GM19455 (cell line): Measurements from ENCODE around the gene KLK4.
"Not testable (repeated sequence)": the region's sequence is repeated elsewhere in the genome, so short reads cannot be mapped to it uniquely, and the experiment has no call there.

Experiments
- ATAC-seq: cut with Tn5 transposase; IDR thresholded peaks from one replicate; pipeline ENCODE4 v1.9.1; 2021; ENCODE audit not compliant: unreplicated experiment

Gene KLK4

DNA sequence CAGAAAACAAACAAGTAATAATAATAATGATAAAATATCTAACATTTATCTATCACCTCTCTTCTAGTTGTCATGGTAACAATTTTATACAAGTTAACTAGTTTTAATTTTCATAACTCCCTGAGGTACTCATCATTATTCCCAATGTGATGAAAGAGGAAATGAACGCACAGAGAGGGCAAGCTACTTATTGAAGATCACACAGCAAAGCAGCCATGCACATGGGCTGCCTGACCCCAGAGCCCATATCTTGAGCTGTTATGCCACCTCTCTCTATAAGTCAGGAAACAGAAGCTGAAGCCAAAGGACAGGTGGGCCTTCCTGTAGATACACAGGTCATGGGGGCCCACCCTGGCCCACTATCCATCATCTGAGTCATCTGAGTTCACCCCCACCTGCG is 4.9 kb upstream of the KLK4 start:
- no peak for ATAC-seq

DNA sequence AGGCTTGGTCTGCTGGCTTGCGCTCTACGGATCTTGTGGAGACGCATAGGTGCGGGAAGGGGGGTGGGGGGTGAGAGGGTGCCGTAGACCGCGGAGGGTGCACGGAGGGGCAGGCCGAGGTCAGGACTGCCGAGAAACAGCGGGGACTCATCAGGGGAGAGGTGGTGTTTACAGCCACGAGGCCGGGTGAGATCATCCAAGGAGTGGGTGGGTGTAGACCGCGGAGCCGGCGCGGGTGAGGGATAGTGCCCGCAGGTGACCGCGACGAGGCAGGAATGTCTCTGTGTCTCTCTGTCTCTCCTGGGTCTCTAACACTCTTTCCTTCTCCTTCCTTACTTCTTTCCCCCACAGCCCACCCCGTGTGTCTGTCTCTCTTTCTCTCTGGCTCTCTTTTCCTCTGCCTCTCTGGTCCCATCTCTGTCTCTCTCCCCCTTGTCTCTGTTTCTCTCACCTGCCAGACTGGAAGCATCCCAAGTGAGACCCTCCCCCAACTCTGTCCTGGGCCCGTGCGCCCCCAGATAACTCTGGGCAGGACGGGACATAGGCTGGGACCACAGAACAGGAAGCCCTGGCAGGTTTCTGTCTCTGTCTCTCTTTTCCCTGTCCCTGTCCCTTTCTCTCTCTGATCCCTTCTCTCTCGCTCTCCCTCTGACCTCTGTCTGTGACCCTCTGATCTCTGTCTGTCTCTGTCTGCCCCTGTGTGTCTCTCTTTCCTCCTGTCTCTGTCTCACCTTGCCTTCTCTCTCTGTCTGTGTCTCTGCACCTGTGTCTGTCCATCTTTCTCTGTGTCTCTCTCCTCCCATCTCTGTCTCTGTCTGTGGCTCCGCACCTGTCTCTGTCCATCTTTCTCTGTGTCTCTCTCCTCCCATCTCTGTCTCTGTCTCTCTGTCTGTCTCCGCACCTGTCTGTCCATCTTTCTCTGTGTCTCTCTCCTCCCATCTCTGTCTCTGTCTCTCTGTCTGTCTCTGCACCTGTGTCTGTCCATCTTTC is 1.8 kb upstream of the KLK4 start:
- ATAC-seq, result no peak

DNA sequence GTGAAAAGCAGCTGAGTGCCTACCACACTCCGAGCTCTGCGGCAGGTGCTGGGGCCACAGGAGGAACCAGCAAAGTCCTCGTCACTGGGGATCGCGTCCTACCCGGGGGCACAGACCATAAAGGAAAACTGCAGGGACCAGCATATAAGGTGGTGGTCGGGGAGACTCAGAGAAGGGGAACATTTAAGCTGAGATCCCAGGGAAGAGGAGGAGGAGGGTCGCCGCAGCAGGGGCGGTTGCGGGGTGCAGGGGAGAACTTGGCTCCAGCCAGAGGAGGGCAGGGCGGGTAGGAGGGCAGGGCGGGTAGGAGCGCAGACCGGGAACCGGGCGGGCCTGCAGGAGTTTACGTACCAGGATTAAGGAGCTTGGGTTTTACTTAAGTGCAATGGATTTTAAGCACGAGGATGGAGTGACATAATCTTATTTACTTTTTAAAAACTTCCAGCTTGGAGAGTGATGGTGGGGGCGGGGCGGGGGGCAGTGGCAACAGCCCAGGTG is 956 bp upstream of the KLK4 start:
- no peak for ATAC-seq

DNA sequence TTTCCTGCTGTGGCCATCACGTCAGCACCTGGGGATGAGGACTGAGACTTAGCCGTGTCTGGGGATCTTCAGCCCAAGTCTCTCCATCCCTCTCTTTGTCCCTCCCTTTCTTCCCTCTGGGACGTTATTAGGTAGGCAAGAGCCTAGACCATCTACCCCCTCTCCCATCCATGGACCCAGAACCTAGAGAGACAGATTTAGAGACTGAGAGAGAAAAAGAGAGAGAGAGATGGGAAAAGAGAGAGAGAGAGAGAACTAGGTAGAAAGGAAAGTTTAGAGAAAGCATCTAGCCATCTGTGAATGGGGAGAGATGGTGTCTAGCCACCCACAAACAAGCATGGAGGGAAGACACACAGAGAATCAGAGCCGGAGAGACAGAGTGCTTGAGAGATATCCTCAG is 473 bp downstream of the KLK4 start:
- ATAC-seq, result no peak

DNA sequence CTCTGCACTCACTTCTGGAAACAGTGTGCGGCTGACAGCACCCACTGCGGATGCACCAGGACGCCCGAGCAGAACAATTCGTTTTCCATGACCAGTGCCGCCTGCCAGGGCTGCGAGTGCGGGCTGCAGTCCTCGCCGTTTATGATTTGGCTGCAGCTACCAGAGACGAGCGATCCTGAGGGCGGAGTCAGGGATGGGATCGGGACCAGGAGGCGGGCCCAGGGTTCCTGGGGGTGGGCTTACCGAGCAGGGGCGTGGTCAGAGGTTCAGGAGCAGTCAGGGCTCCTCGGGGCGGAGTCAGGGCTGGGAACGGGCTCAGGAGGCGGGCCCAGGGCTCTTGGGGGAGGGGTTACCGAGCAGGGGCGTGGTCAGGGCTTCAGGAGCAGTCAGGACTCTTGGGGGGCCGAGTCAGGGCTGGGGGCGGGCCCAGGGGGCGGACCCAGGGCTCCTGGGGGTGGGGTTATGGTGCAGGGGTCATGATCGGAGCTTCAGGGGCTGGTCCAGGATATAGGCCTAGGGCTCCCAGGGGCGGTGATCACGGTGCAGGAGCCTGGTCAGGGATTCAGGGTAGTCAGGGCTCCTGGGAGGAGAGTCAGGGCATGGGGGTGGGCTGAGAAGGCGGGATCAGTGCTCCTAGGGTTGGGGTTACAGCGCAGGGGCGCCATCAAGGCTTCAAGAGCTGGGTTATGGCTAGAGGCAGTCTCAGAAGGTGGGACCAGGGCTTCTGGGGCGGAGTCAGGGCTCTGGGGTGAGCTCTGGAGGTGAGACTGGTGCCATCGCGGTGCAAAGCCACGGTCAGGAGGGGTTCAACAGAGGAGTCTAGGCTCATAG is 1.7 kb downstream of the KLK4 start:
- no peak for ATAC-seq

DNA sequence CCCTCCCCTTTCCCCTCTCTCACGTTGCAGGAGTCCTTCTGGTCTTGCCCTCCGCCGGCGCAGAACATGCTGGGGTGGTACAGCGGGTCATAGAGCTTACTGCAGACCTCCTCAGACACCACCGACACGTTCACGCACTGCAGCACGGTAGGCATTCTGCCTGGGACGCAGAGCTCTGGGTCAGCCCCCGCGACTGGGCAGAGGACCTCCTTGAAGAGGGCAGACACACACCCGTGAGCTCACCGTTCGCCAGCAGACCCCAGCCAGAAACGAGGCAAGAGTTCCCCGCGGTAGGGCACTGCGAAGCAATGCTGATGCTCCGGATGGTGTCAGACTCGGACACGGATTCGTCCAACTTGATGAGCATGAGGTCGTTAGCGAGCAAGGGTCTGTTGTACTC is 2.9 kb downstream of the KLK4 start:
- ATAC-seq, result no peak

DNA sequence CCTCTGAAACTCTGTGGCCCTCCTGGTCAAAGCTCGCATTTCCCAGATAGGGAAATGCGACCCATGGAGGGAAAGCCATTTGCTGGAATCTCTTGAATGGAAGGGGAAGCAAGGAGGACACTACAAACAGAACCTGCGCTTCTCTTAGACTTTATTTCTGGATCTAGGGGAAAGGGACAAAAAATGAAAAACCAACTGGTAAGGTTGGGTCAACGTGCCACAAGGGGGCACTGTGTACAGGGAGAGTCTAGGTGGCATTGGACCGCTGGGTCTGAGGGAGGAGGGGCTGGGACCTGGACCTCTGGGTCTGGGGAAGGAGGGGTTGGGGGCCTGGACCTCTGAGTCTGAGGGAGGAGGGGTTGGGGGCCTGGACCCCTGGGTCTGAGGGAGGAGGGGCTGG is 5.0 kb downstream of the KLK4 start:
- ATAC-seq, result no peak

DNA sequence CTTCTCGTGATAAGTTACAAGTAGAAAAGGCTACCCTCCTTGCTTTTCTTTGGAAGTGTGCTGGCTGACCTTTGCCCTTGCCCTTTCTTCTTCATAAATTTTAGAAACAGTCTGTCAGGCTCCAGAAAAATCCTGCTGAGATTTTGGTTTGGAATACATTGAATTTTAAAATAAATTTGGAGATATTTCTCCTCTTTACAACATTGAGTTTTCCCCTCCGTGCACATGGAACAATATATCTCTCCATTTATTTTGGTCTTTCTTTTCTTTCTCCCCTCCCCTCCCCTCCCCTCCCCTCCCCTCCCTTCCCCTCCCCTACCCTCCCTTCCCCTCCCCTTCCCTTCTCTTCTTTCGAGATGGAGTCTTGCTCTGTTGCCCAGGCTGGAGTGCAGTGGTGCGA is 8.6 kb downstream of the KLK4 start:
- ATAC-seq, result no peak

DNA sequence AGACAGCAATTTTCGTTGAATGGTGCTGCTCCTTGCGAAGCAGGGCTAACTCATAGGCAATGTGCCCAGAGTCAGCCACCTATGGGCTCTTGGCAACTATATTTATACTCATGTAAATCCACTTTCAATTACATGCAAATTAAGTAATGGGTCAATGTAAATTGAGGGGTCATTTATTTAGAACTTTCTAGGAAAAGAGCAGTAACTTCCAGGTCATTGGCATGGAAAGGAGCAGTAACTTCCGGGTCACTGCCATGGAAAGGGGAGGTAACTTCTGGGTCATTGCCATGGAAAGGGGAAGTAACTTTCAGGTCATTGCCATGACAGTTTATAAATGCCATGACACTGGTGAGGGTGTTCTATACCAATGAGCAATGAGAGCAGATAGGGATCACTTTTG is 11.6 kb downstream of the KLK4 start:
- ATAC-seq, result no peak

DNA sequence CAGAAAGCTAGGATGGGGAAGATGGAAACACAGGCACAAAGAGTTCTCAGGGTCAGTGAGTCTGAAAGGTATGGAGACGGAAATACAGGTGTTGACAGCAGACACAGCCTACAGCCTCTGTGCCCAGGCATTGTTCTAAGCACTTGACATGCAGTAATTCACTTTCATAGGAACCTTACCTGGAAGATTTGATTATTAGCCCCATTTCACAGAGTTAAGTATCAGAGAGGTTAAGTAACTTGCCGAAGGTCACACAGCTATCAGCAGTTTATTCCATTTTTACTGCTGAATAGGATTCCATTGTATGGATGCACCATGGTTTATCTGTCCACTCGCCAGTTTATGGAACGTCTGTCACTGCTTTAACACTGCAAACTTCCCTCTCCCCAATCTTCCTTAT is 13.2 kb downstream of the KLK4 start:
- ATAC-seq, result no peak

DNA sequence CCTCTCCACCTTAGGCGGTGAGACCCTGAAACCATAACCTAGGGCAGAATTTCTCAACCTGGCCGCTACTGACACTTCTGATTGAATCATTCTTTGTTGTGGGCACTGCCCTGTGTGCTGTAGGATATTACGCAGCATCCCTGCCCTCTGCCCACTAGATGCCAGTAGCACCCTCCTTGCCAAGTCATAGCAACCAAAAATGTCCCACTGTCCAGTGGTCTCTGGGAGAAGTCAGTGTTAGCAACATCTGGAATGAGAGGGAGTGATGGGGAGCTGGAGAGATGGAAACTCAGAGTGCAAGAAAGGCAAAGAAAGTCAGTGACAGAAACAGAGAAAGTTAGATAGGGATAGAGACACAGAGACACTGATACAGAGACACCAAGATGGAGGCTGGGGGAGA is 13.6 kb downstream of the KLK4 start:
- ATAC-seq, result no peak

DNA sequence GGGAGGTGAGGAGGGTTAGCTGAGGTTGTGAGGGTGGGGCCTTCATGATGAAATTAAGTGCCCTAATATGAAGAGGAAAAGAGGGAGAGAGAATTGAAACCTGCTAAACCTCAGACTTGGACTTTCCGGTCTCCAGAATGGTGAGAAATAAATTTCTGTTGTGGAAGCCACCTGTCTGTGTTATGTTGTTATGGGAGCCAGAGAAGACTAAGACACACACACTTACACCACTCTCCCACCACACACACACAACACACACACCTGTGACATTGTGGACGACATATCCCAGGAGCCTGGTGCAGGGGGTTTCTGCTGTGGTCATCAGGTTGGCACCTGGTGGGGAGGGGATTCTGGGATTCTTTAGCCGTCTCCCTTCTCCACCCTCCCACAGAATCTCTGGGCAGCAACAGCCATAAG is 14.0 kb downstream of the KLK4 start:
- peak; percentile 14 for ATAC-seq

DNA sequence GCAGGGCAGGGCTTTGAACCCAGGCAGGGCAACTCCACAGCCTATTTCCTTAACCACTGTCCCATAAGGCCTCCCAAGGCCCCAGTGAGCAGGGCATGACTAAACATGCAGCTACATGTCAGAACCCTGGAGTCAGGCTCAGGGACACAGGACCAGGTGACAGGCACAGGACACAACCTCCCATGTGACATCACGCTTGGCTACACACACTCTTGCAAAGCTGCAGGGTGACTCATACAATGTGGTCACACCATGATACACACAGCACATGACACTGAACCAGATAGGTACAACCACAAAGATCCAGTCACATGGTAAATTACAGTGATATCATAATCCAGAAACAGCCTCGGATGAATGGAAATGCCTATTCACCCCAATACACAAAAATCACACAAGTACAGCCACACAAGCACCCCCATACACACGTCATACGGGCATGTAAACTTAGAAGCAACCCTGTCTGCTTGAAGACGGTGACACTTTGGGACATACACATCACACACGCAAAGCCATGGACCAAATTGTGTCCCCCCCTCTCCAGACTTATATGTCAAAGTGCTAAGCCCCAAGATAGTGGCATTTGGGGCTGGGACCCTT is 14.5 kb downstream of the KLK4 start:
- peak; percentile 83 for ATAC-seq

DNA sequence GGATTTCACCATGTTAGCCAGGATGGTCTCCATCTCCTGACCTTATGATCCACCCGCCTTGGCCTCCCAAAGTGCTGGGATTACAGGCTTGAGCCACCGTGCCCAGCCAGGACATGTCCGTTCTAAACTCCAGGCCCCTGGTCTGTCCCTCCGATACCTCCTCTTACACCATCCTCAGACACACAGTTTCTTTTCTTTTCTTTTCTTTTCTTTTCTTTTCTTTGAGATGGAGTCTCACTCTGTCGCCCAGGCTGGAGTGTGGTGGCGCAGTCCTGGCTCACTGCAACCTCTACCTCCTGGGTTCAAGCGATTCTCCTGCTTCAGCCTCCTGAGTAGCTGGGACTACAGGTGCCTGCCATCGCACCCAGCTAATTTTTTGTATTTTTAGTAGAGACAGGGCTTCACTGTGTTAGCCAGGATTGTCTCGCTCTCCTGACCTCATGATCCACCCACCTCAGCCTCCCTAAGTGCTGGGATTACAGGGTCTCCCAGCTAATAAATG is 15.1 kb downstream of the KLK4 start:
- not testable (repeated sequence) for ATAC-seq

DNA sequence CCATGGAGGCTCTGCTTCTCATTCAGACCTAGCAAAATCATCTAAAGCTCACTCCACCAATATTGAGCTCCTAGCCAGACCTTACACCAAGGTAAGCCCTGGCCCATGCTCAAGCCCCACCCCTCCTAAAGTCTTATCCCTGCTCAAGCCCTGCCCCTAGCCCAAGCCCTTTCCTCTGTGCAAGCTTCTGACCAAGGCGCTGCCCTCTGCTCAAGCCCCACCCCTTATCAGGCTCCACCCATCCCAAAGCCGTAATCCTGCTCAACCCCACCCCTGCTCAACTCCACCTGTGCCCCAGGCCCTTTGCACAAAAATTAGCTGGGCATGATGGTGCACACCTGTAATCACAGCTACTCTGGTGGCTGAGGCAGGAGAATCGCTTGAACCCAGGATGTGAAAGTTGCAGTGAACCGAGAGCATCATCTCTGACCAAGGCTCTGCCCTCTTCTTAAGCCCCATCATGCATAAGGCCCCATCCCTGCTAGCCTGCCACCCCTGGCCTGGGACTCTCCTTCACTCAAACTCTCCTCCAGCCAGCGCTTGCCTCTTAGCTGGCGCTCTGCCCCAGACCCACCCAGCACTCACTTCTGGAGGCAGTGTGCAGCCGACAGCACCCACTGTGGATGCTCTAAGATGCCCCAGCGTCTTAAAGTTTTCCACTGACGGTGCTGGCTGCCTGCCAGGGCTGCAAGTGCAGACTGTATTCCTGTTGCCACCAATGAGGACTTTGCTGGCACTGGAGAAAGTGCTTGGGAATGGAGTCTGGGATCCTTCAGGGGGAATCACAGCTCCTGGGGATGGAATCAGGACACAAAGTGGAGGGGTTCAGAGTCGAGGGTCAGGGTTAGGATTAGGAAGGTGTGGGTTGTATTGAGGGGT is 16.5 kb downstream of the KLK4 start:
- ATAC-seq, result no peak

DNA sequence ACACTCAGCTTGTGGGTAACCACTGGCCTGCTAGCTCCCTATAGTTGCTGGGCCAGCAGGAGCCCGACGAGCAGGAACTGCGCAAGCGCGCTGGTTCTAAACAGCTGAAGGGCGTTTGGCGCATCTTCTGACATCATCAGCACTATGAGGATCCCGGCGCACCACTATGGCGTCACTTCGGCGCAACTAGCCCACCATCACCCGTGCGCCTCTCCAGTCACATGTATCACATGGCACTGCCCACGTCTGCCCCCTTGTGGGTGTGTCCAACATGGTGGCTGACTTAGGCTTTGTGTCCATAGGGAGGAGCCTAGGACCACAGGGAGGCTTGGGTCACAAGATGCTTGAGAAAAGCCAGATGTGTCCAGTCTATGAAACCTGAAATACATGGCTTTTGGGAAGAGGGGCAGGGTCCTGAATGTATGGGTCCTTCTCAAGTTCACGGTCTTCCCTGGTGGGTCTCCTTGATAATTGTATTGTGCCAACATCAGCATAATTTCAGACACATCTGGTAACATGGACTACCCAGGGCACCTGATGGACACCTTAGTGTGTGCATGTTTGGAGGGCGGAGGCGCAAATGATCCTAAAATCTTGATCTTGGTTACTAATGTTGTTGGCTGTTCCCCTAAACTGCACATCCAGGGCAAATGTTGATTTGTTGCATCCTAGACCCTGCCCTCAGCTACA is 18.0 kb downstream of the KLK4 start:
- ATAC-seq, result no peak

DNA sequence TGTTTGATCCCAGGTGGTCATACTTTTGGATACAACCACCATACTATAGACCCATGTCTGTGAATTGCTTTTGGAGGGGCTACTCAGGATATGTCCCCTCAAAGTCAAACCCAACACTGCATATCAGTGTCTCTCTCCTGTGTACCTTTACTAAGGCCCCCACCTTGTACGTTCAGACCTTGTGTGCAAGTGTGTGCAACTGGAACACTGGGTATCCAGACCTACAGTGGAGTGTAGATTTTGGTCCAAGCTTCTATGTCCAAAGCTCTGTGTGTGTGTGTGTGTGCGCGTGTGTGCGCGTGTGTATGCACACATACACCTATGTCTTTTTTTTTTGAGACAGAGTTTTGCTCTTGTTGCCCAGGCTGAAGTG is 20.0 kb downstream of the KLK4 start:
- no peak for ATAC-seq

DNA sequence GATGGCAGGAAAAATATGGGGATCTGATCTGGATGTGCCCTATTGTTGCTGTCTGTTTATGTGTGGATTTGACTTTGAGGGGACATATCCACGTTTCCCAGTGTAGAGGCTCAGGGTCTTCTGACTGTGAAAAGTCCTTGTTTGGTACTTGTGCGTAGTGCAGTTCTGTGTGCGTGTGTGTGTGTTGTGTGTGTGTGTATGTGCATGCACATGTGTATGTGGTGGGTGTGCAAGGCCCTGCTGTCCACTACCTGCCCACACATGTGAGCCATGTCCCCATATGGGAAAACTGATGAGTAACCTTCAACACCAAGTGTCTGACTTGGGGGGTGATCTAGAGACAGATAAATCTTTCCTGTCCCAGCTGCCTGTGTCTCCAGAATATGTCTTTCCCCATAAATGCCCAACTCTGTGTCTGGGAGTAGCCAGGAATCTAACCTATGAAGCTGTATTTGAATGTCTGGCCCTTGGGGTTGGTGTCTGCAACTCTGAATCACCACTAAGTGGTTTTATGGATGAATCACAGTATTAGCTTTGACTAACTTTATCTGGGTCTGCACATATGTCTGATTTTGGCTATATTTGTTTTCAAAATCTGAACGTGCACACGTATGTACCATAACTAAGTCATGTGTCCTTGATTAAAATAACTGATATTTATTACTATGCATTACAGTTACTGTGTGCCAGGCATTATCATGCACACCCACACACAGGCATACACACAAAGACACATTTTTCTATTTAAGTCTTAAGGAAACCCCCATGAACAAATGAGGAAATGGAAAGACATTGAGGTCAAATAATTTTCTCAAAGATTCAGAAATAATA is 20.6 kb downstream of the KLK4 start:
- no peak for ATAC-seq

DNA sequence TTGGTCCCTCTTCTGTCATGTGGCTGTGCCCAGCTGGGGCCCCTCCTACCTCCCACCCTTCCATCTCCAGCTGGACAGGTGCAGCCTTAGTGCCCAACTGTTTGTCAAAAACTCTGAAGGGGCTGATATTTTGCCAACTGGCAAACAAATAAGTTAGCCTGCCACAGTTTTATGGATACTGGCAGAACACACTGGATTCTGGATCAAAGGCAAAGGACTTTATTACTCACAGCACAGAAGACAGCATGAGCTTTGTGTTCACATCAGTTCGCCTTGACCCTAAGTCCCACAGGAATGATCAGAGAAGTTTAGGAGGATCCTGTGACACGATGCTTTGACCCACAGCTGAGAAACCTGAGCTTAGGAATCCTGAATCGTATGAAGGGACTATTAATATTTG is 21.6 kb downstream of the KLK4 start:
- no peak for ATAC-seq
